H9 (cell line): ENCODE data around the gene SNRNP200. TPM values are rescaled to one million over a fixed set of nuclear protein-coding genes. Genes with fewer than 3 reads are reported as not detected.

ENCODE experiments used
- DNase-seq: peaks from one replicate; pipeline ENCODE4 v3.0.0-alpha.2; 2017
- H2AFZ ChIP-seq: one replicate; pipeline ENCODE4 v1.6.1; 2013; ENCODE audit warnings: mild to moderate bottlenecking, low read length, control low read depth, moderate library complexity
- H2AK5ac ChIP-seq: 2 replicates; pipeline ENCODE4 v1.6.1; 2013; ENCODE audit warnings: low read length, control low read depth, mixed read lengths; ENCODE audit not compliant: insufficient read length
- H2BK120ac ChIP-seq: one replicate; pipeline ENCODE4 v1.6.1; 2013; ENCODE audit warnings: low read depth, mild to moderate bottlenecking, low read length, control low read depth, inconsistent platforms; ENCODE audit not compliant: poor library complexity, severe bottlenecking
- H2BK12ac ChIP-seq: 2 replicates; pipeline ENCODE4 v1.6.1; 2013; ENCODE audit warnings: low read length, control low read depth, mixed read lengths, low read depth; ENCODE audit not compliant: insufficient read length
- H2BK15ac ChIP-seq: 2 replicates; pipeline ENCODE4 v1.6.1; 2013; ENCODE audit warnings: low read depth, low read length, control low read depth
- H2BK20ac ChIP-seq: one replicate; pipeline ENCODE4 v1.6.1; 2013; ENCODE audit warnings: low read depth, mild to moderate bottlenecking, low read length, control low read depth, inconsistent platforms; ENCODE audit not compliant: poor library complexity, severe bottlenecking
- H2BK5ac ChIP-seq: 2 replicates; pipeline ENCODE4 v1.6.1; 2013; ENCODE audit warnings: low read length, control low read depth, mixed read lengths; ENCODE audit not compliant: insufficient read length
- H3K14ac ChIP-seq: 2 replicates; pipeline ENCODE4 v1.6.1; 2013; ENCODE audit warnings: low read length, control low read depth; ENCODE audit not compliant: insufficient read depth
- H3K18ac ChIP-seq: 2 replicates; pipeline ENCODE4 v1.6.1; 2013; ENCODE audit warnings: low read depth, mild to moderate bottlenecking, mixed read lengths, low read length, control low read depth; ENCODE audit not compliant: insufficient read length
- H3K23ac ChIP-seq: 2 replicates; pipeline ENCODE4 v1.6.1; 2013; ENCODE audit warnings: low read length, control low read depth, mixed read lengths, low read depth; ENCODE audit not compliant: insufficient read length
- H3K23me2 ChIP-seq: 2 replicates; pipeline ENCODE4 v1.6.1; 2013; ENCODE audit warnings: low read depth, mild to moderate bottlenecking, mixed read lengths, low read length, control low read depth; ENCODE audit not compliant: insufficient read length, poor library complexity, severe bottlenecking
- H3K27ac ChIP-seq: 2 replicates; pipeline ENCODE4 v1.5.1; 2013; ENCODE audit warnings: low read length, control low read depth, mixed read lengths, low read depth; ENCODE audit not compliant: insufficient read length
- H3K27me3 ChIP-seq: 2 replicates; pipeline ENCODE4 v1.6.1; 2013; ENCODE audit warnings: low read length, control low read depth, inconsistent platforms; ENCODE audit not compliant: insufficient read depth
- H3K4ac ChIP-seq: 2 replicates; pipeline ENCODE4 v1.6.1; 2013; ENCODE audit warnings: low read depth, mild to moderate bottlenecking, control low read depth, inconsistent platforms, low read length, moderate library complexity
- H3K4me1 ChIP-seq: 2 replicates; pipeline ENCODE4 v1.6.1; 2013; ENCODE audit warnings: low read length, control low read depth, inconsistent platforms; ENCODE audit not compliant: insufficient read depth
- H3K4me2 ChIP-seq: 2 replicates; pipeline ENCODE4 v1.6.1; 2013; ENCODE audit warnings: low read length, control low read depth, mixed read lengths; ENCODE audit not compliant: insufficient read length, insufficient read depth
- H3K56ac ChIP-seq: 2 replicates; pipeline ENCODE4 v1.6.1; 2013; ENCODE audit warnings: low read depth, mild to moderate bottlenecking, mixed read lengths, low read length, control low read depth; ENCODE audit not compliant: insufficient read length
- H3K79me1 ChIP-seq: 2 replicates; pipeline ENCODE4 v1.6.1; 2013; ENCODE audit warnings: low read depth, mild to moderate bottlenecking, moderate library complexity, low read length, control low read depth, inconsistent platforms; ENCODE audit not compliant: insufficient read depth, poor library complexity, severe bottlenecking
- H3K79me2 ChIP-seq: 2 replicates; pipeline ENCODE4 v1.6.1; 2013; ENCODE audit warnings: low read length, control low read depth, inconsistent platforms; ENCODE audit not compliant: insufficient read depth
- H3K9ac ChIP-seq: 2 replicates; pipeline ENCODE4 v1.6.1; 2013; ENCODE audit warnings: low read length, control low read depth, mixed read lengths; ENCODE audit not compliant: insufficient read length; ENCODE audit errors: extremely low read depth
- H3K9me3 ChIP-seq: one replicate; pipeline ENCODE4 v1.6.1; 2013; ENCODE audit warnings: low read depth, low read length, inconsistent platforms; ENCODE audit not compliant: control insufficient read depth
- H3T11ph ChIP-seq: one replicate; pipeline ENCODE4 v1.6.1; 2013; ENCODE audit warnings: mild to moderate bottlenecking, low read length, control low read depth, inconsistent platforms
- H4K20me1 ChIP-seq: one replicate; pipeline ENCODE4 v1.6.1; 2013; ENCODE audit not compliant: control insufficient read depth, insufficient read length, insufficient read depth
- H4K5ac ChIP-seq: 2 replicates; pipeline ENCODE4 v1.6.1; 2013; ENCODE audit warnings: low read depth, mild to moderate bottlenecking, mixed read lengths, low read length, control low read depth; ENCODE audit not compliant: insufficient read length
- H4K8ac ChIP-seq: replicated peaks from 2 replicates; pipeline ENCODE4 v1.6.1; 2013; ENCODE audit warnings: low read length, control low read depth, mixed read lengths, low read depth; ENCODE audit not compliant: insufficient read length
- H4K91ac ChIP-seq: 2 replicates; pipeline ENCODE4 v1.6.1; 2013; ENCODE audit warnings: low read depth, mild to moderate bottlenecking, moderate library complexity, mixed read lengths, low read length, control low read depth; ENCODE audit not compliant: insufficient read length
- H3K27ac Mint-ChIP-seq, 3 experiments: 2 replicates in 2 of 3; 3 replicates in 1 of 3; pipeline ENCODE4 v1.8.0; 2020 to 2021; ENCODE audit warnings: mixed read lengths in 3 of 3, mild to moderate bottlenecking in 1 of 3, moderate library complexity in 1 of 3
- H3K27me3 Mint-ChIP-seq: 2 replicates; pipeline ENCODE4 v1.8.0; 2021; ENCODE audit warnings: low read depth, mild to moderate bottlenecking, moderate library complexity, mixed read lengths
- H3K36me3 Mint-ChIP-seq, 3 experiments: 2 replicates in 2 of 3; 3 replicates in 1 of 3; pipeline ENCODE4 v1.8.0; 2020 to 2021; ENCODE audit warnings: low read depth in 3 of 3, mixed read lengths in 3 of 3; ENCODE audit not compliant: insufficient read depth in 1 of 3
- H3K4me1 Mint-ChIP-seq, 2 experiments: 2 replicates each; pipeline ENCODE4 v1.8.0; 2020; ENCODE audit warnings: mixed read lengths in 2 of 2
- H3K4me3 Mint-ChIP-seq, 2 experiments: 2 replicates in 1 of 2; 3 replicates in 1 of 2; pipeline ENCODE4 v1.8.0; 2020 to 2021; ENCODE audit warnings: mild to moderate bottlenecking in 2 of 2, mixed read lengths in 2 of 2, moderate library complexity in 1 of 2
- H3K9me3 Mint-ChIP-seq, 2 experiments: 2 replicates in 1 of 2; 3 replicates in 1 of 2; pipeline ENCODE4 v1.8.0; 2020; ENCODE audit warnings: mild to moderate bottlenecking in 2 of 2, mixed read lengths in 2 of 2, moderate library complexity in 1 of 2
- WGBS: extraction: QIAGEN DNeasy Blood & Tissue Kit; methylation state at CpG from one replicate; pipeline ENCODE4 v1.1.7; 2013; ENCODE audit warnings: missing lambda C conversion rate, low lambda C conversion rate, mixed read lengths; ENCODE audit not compliant: insufficient read length; ENCODE audit errors: extremely low coverage; 5-methylcytosine and 5-hydroxymethylcytosine counted together
- total RNA-seq: library from RNA; stranded (reverse); gene quantifications from 2 replicates; pipeline ENCODE4 v1.2.1, GENCODE V29; 2021
- TF ChIP-seq, protein P1 (sequence below): fragments of 200-600 bp; sonication (generic); conservative IDR thresholded peaks from 3 replicates; pipeline ENCODE4 v1.8.0; 2021; ENCODE audit warnings: antibody characterized with exemption, mild to moderate bottlenecking

The SNRNP200 gene
- total RNA-seq, 1 experiment from 2014 or later, result 215 TPM

DNA sequence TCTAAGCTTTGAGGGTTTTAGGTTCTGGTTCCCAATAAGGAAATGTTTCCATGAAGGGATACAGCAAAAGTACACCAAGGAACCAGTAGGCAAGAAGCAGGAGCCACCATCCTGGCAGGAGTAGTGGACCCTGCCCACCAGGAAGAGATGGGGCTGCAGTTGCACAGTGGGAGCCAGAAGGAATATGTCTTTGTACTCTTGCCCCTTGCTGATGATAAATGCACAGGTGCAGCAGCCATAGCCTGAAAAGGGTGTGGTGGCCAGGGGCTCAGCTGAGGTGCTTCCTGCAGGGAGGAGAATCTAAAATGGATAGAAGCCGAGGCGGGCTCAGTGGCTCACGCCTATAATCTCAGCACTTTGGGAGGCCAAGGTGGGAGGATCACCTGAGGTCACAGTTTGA is 67.1 kb downstream of the SNRNP200 start:
- H3K56ac ChIP-seq, result no peak overlapping the region
- Mint-ChIP-seq H3K9me3 (no peaks in the 10 kb centered on the region), H3K36me3 (no peaks in the 10 kb centered on the region), H3K4me3 (no peak overlapping the region; a peak in 1 of 5 replicates), H3K27ac (no peak overlapping the region), H3K4me1 (peaks cover 9% of the 10 kb centered on the region in 2 experiments), H3K27me3 (no peaks in the 10 kb centered on the region)
- TF ChIP-seq, protein P1, sequence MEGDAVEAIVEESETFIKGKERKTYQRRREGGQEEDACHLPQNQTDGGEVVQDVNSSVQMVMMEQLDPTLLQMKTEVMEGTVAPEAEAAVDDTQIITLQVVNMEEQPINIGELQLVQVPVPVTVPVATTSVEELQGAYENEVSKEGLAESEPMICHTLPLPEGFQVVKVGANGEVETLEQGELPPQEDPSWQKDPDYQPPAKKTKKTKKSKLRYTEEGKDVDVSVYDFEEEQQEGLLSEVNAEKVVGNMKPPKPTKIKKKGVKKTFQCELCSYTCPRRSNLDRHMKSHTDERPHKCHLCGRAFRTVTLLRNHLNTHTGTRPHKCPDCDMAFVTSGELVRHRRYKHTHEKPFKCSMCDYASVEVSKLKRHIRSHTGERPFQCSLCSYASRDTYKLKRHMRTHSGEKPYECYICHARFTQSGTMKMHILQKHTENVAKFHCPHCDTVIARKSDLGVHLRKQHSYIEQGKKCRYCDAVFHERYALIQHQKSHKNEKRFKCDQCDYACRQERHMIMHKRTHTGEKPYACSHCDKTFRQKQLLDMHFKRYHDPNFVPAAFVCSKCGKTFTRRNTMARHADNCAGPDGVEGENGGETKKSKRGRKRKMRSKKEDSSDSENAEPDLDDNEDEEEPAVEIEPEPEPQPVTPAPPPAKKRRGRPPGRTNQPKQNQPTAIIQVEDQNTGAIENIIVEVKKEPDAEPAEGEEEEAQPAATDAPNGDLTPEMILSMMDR, result no peak
- H4K8ac ChIP-seq, result no peak overlapping the region
- no peak overlapping the region for H3K18ac ChIP-seq
- no peak overlapping the region for H3K9ac ChIP-seq
- H3T11ph ChIP-seq, result no peak overlapping the region
- no peak overlapping the region for H3K23ac ChIP-seq
- no peak overlapping the region for H3K4me2 ChIP-seq
- no peak overlapping the region for H4K91ac ChIP-seq
- no peak overlapping the region for H4K5ac ChIP-seq
- H2BK20ac ChIP-seq, result no peak overlapping the region
- no peaks in the 10 kb centered on the region for H3K23me2 ChIP-seq
- no peaks in the 10 kb centered on the region for H3K79me2 ChIP-seq
- no peak overlapping the region for H2BK5ac ChIP-seq
- H4K20me1 ChIP-seq, result no peaks in the 10 kb centered on the region
- no peaks in the 10 kb centered on the region for H3K79me1 ChIP-seq
- no peak overlapping the region for H2BK15ac ChIP-seq
- no peak overlapping the region for H2AFZ ChIP-seq
- H3K14ac ChIP-seq, result no peak overlapping the region
- no peak for DNase-seq
- no peak overlapping the region for H3K4ac ChIP-seq
- H2AK5ac ChIP-seq, result no peak overlapping the region
- no CpG with 5 or more reads among the region's 3 CpGs for WGBS
- no peaks in the 10 kb centered on the region for H3K9me3 ChIP-seq
- no peak overlapping the region for H2BK12ac ChIP-seq
- H2BK120ac ChIP-seq, result no peak overlapping the region
- no peaks in the 10 kb centered on the region for H3K27me3 ChIP-seq
- no peak overlapping the region for H3K27ac ChIP-seq
- H3K4me1 ChIP-seq, result no peaks in the 10 kb centered on the region
